Gastroesophageal sphincter (tissue), 3 donors: ENCODE measurements around the gene WDR49.

Source experiments
- EP300 ChIP-seq: sonication (generic); formaldehyde crosslinking; IDR thresholded peaks from one replicate; pipeline ENCODE4 v1.6.1; 2017; ENCODE audit warnings: antibody characterized with exemption, mild to moderate bottlenecking
- POLR2A ChIP-seq, 2 donors: fragments of 450-650 bp; IDR thresholded peaks; one replicate each; pipeline ENCODE4 v1.6.1; 2017; ENCODE audit warnings: antibody characterized with exemption in 2 of 2, mild to moderate bottlenecking in 2 of 2, moderate library complexity in 1 of 2
- POLR2AphosphoS5 ChIP-seq: sonication (generic); formaldehyde crosslinking; IDR thresholded peaks from one replicate; pipeline ENCODE4 v1.6.1; 2017; ENCODE audit warnings: antibody characterized with exemption
- TF ChIP-seq, protein P1 (sequence below), 4 experiments: fragments of 200-600 bp in 2 of 4; fragments of 450-650 bp in 2 of 4; sonication (generic) in 1 of 4; IDR thresholded peaks; one replicate each; pipeline ENCODE4 v1.5.1; 2017 to 2019; ENCODE audit warnings: antibody characterized with exemption in 4 of 4, mild to moderate bottlenecking in 2 of 4, moderate library complexity in 2 of 4

DNA sequence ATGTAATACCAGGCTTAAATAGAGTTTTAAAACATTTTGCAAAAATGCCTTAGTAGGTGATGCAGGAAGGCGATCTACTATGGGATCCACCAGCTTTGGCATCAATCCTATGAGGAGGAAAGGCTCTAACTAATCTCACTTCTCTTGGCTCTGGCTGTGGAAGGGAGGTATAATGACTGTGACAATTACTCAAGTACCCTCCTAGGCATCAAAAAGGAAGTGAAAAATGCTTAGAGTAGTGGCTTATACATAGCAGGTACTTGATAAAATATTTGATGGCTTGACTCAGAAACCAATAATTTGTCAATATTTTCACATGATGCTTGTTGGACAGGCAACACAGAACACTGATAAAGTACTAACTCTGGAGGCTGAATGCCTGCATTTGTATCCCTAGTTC lies 145.8 kb downstream of the WDR49 start:
- TF ChIP-seq EP300 (no peak), POLR2A (IDR thresholded peaks at IDR 0.05) (no peak), POLR2AphosphoS5 (no peak)
- TF ChIP-seq, protein P1, sequence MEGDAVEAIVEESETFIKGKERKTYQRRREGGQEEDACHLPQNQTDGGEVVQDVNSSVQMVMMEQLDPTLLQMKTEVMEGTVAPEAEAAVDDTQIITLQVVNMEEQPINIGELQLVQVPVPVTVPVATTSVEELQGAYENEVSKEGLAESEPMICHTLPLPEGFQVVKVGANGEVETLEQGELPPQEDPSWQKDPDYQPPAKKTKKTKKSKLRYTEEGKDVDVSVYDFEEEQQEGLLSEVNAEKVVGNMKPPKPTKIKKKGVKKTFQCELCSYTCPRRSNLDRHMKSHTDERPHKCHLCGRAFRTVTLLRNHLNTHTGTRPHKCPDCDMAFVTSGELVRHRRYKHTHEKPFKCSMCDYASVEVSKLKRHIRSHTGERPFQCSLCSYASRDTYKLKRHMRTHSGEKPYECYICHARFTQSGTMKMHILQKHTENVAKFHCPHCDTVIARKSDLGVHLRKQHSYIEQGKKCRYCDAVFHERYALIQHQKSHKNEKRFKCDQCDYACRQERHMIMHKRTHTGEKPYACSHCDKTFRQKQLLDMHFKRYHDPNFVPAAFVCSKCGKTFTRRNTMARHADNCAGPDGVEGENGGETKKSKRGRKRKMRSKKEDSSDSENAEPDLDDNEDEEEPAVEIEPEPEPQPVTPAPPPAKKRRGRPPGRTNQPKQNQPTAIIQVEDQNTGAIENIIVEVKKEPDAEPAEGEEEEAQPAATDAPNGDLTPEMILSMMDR (IDR thresholded peaks at IDR 0.05) = no peak
